H9 (cell line): ENCODE results near the gene FHIT. TPM values are rescaled to one million over a fixed set of nuclear protein-coding genes. Genes with fewer than 3 reads are reported as not detected.

ENCODE experiments used
- DNase-seq: peaks from one replicate; pipeline ENCODE4 v3.0.0-alpha.2; 2017
- H2AFZ ChIP-seq: one replicate; pipeline ENCODE4 v1.6.1; 2013; ENCODE audit warnings: mild to moderate bottlenecking, low read length, control low read depth, moderate library complexity
- H2AK5ac ChIP-seq: 2 replicates; pipeline ENCODE4 v1.6.1; 2013; ENCODE audit warnings: low read length, control low read depth, mixed read lengths; ENCODE audit not compliant: insufficient read length
- H2BK120ac ChIP-seq: one replicate; pipeline ENCODE4 v1.6.1; 2013; ENCODE audit warnings: low read depth, mild to moderate bottlenecking, low read length, control low read depth, inconsistent platforms; ENCODE audit not compliant: poor library complexity, severe bottlenecking
- H2BK12ac ChIP-seq: 2 replicates; pipeline ENCODE4 v1.6.1; 2013; ENCODE audit warnings: low read length, control low read depth, mixed read lengths, low read depth; ENCODE audit not compliant: insufficient read length
- H2BK15ac ChIP-seq: 2 replicates; pipeline ENCODE4 v1.6.1; 2013; ENCODE audit warnings: low read depth, low read length, control low read depth
- H2BK20ac ChIP-seq: one replicate; pipeline ENCODE4 v1.6.1; 2013; ENCODE audit warnings: low read depth, mild to moderate bottlenecking, low read length, control low read depth, inconsistent platforms; ENCODE audit not compliant: poor library complexity, severe bottlenecking
- H2BK5ac ChIP-seq: 2 replicates; pipeline ENCODE4 v1.6.1; 2013; ENCODE audit warnings: low read length, control low read depth, mixed read lengths; ENCODE audit not compliant: insufficient read length
- H3K14ac ChIP-seq: 2 replicates; pipeline ENCODE4 v1.6.1; 2013; ENCODE audit warnings: low read length, control low read depth; ENCODE audit not compliant: insufficient read depth
- H3K18ac ChIP-seq: 2 replicates; pipeline ENCODE4 v1.6.1; 2013; ENCODE audit warnings: low read depth, mild to moderate bottlenecking, mixed read lengths, low read length, control low read depth; ENCODE audit not compliant: insufficient read length
- H3K23ac ChIP-seq: 2 replicates; pipeline ENCODE4 v1.6.1; 2013; ENCODE audit warnings: low read length, control low read depth, mixed read lengths, low read depth; ENCODE audit not compliant: insufficient read length
- H3K23me2 ChIP-seq: 2 replicates; pipeline ENCODE4 v1.6.1; 2013; ENCODE audit warnings: low read depth, mild to moderate bottlenecking, mixed read lengths, low read length, control low read depth; ENCODE audit not compliant: insufficient read length, poor library complexity, severe bottlenecking
- H3K27ac ChIP-seq: 2 replicates; pipeline ENCODE4 v1.5.1; 2013; ENCODE audit warnings: low read length, control low read depth, mixed read lengths, low read depth; ENCODE audit not compliant: insufficient read length
- H3K27me3 ChIP-seq: 2 replicates; pipeline ENCODE4 v1.6.1; 2013; ENCODE audit warnings: low read length, control low read depth, inconsistent platforms; ENCODE audit not compliant: insufficient read depth
- H3K4ac ChIP-seq: 2 replicates; pipeline ENCODE4 v1.6.1; 2013; ENCODE audit warnings: low read depth, mild to moderate bottlenecking, control low read depth, inconsistent platforms, low read length, moderate library complexity
- H3K4me1 ChIP-seq: 2 replicates; pipeline ENCODE4 v1.6.1; 2013; ENCODE audit warnings: low read length, control low read depth, inconsistent platforms; ENCODE audit not compliant: insufficient read depth
- H3K4me2 ChIP-seq: 2 replicates; pipeline ENCODE4 v1.6.1; 2013; ENCODE audit warnings: low read length, control low read depth, mixed read lengths; ENCODE audit not compliant: insufficient read length, insufficient read depth
- H3K56ac ChIP-seq: 2 replicates; pipeline ENCODE4 v1.6.1; 2013; ENCODE audit warnings: low read depth, mild to moderate bottlenecking, mixed read lengths, low read length, control low read depth; ENCODE audit not compliant: insufficient read length
- H3K79me1 ChIP-seq: 2 replicates; pipeline ENCODE4 v1.6.1; 2013; ENCODE audit warnings: low read depth, mild to moderate bottlenecking, moderate library complexity, low read length, control low read depth, inconsistent platforms; ENCODE audit not compliant: insufficient read depth, poor library complexity, severe bottlenecking
- H3K79me2 ChIP-seq: 2 replicates; pipeline ENCODE4 v1.6.1; 2013; ENCODE audit warnings: low read length, control low read depth, inconsistent platforms; ENCODE audit not compliant: insufficient read depth
- H3K9ac ChIP-seq: 2 replicates; pipeline ENCODE4 v1.6.1; 2013; ENCODE audit warnings: low read length, control low read depth, mixed read lengths; ENCODE audit not compliant: insufficient read length; ENCODE audit errors: extremely low read depth
- H3K9me3 ChIP-seq: one replicate; pipeline ENCODE4 v1.6.1; 2013; ENCODE audit warnings: low read depth, low read length, inconsistent platforms; ENCODE audit not compliant: control insufficient read depth
- H3T11ph ChIP-seq: one replicate; pipeline ENCODE4 v1.6.1; 2013; ENCODE audit warnings: mild to moderate bottlenecking, low read length, control low read depth, inconsistent platforms
- H4K20me1 ChIP-seq: one replicate; pipeline ENCODE4 v1.6.1; 2013; ENCODE audit not compliant: control insufficient read depth, insufficient read length, insufficient read depth
- H4K5ac ChIP-seq: 2 replicates; pipeline ENCODE4 v1.6.1; 2013; ENCODE audit warnings: low read depth, mild to moderate bottlenecking, mixed read lengths, low read length, control low read depth; ENCODE audit not compliant: insufficient read length
- H4K8ac ChIP-seq: replicated peaks from 2 replicates; pipeline ENCODE4 v1.6.1; 2013; ENCODE audit warnings: low read length, control low read depth, mixed read lengths, low read depth; ENCODE audit not compliant: insufficient read length
- H4K91ac ChIP-seq: 2 replicates; pipeline ENCODE4 v1.6.1; 2013; ENCODE audit warnings: low read depth, mild to moderate bottlenecking, moderate library complexity, mixed read lengths, low read length, control low read depth; ENCODE audit not compliant: insufficient read length
- H3K27ac Mint-ChIP-seq, 3 experiments: 2 replicates in 2 of 3; 3 replicates in 1 of 3; pipeline ENCODE4 v1.8.0; 2020 to 2021; ENCODE audit warnings: mixed read lengths in 3 of 3, mild to moderate bottlenecking in 1 of 3, moderate library complexity in 1 of 3
- H3K27me3 Mint-ChIP-seq: 2 replicates; pipeline ENCODE4 v1.8.0; 2021; ENCODE audit warnings: low read depth, mild to moderate bottlenecking, moderate library complexity, mixed read lengths
- H3K36me3 Mint-ChIP-seq, 3 experiments: 2 replicates in 2 of 3; 3 replicates in 1 of 3; pipeline ENCODE4 v1.8.0; 2020 to 2021; ENCODE audit warnings: low read depth in 3 of 3, mixed read lengths in 3 of 3; ENCODE audit not compliant: insufficient read depth in 1 of 3
- H3K4me1 Mint-ChIP-seq, 2 experiments: 2 replicates each; pipeline ENCODE4 v1.8.0; 2020; ENCODE audit warnings: mixed read lengths in 2 of 2
- H3K4me3 Mint-ChIP-seq, 2 experiments: 2 replicates in 1 of 2; 3 replicates in 1 of 2; pipeline ENCODE4 v1.8.0; 2020 to 2021; ENCODE audit warnings: mild to moderate bottlenecking in 2 of 2, mixed read lengths in 2 of 2, moderate library complexity in 1 of 2
- H3K9me3 Mint-ChIP-seq, 2 experiments: 2 replicates in 1 of 2; 3 replicates in 1 of 2; pipeline ENCODE4 v1.8.0; 2020; ENCODE audit warnings: mild to moderate bottlenecking in 2 of 2, mixed read lengths in 2 of 2, moderate library complexity in 1 of 2
- WGBS: extraction: QIAGEN DNeasy Blood & Tissue Kit; methylation state at CpG from one replicate; pipeline ENCODE4 v1.1.7; 2013; ENCODE audit warnings: missing lambda C conversion rate, low lambda C conversion rate, mixed read lengths; ENCODE audit not compliant: insufficient read length; ENCODE audit errors: extremely low coverage; 5-methylcytosine and 5-hydroxymethylcytosine counted together
- total RNA-seq: library from RNA; stranded (reverse); gene quantifications from 2 replicates; pipeline ENCODE4 v1.2.1, GENCODE V29; 2021
- TF ChIP-seq, protein P1 (sequence below): fragments of 200-600 bp; sonication (generic); conservative IDR thresholded peaks from 3 replicates; pipeline ENCODE4 v1.8.0; 2021; ENCODE audit warnings: antibody characterized with exemption, mild to moderate bottlenecking

The FHIT gene
- total RNA-seq, 1 experiment from 2014 or later = 3.0 TPM

DNA sequence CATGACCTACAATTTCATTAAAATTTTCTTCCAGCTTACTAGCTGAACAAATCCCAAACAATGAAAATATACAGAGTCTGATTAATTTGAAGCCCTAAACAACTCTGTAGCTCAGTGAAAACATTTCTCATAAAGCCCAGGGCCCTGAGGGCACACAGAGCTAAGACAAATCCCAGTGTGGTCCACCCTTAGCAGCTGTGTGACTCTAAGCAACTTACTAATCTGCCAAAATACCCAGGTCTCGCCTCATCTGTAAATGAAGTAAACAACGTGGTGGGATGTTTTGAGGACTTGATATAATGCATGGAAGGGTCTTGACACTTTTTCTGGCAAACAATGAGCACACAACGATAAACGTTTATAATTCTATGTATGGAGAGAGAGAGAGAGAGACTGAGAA, 158.4 kb downstream of the FHIT start:
- WGBS = no CpG with 5 or more reads among the region's 4 CpGs
- Mint-ChIP-seq H3K27ac (no peak overlapping the region), H3K4me3 (no peak overlapping the region), H3K4me1 (peaks cover 12 to 15% of the 10 kb centered on the region in 2 experiments), H3K9me3 (no peaks in the 10 kb centered on the region), H3K27me3 (no peaks in the 10 kb centered on the region), H3K36me3 (no peaks in the 10 kb centered on the region)
- no peaks in the 10 kb centered on the region for H4K20me1 ChIP-seq
- H2BK20ac ChIP-seq = no peak overlapping the region
- TF ChIP-seq, protein P1, sequence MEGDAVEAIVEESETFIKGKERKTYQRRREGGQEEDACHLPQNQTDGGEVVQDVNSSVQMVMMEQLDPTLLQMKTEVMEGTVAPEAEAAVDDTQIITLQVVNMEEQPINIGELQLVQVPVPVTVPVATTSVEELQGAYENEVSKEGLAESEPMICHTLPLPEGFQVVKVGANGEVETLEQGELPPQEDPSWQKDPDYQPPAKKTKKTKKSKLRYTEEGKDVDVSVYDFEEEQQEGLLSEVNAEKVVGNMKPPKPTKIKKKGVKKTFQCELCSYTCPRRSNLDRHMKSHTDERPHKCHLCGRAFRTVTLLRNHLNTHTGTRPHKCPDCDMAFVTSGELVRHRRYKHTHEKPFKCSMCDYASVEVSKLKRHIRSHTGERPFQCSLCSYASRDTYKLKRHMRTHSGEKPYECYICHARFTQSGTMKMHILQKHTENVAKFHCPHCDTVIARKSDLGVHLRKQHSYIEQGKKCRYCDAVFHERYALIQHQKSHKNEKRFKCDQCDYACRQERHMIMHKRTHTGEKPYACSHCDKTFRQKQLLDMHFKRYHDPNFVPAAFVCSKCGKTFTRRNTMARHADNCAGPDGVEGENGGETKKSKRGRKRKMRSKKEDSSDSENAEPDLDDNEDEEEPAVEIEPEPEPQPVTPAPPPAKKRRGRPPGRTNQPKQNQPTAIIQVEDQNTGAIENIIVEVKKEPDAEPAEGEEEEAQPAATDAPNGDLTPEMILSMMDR = no peak
- H3K4me2 ChIP-seq = no peak overlapping the region
- no peak overlapping the region for H2AK5ac ChIP-seq
- H3K9me3 ChIP-seq = no peaks in the 10 kb centered on the region
- H3K18ac ChIP-seq = no peak overlapping the region
- H2BK12ac ChIP-seq = no peak overlapping the region
- no peak overlapping the region for H3K9ac ChIP-seq
- H3K27ac ChIP-seq = no peak overlapping the region
- H2BK120ac ChIP-seq = no peak overlapping the region
- H3K79me1 ChIP-seq = no peaks in the 10 kb centered on the region
- no peak overlapping the region for H2BK15ac ChIP-seq
- H4K91ac ChIP-seq = no peak overlapping the region
- no peaks in the 10 kb centered on the region for H3K4me1 ChIP-seq
- H4K8ac ChIP-seq = no peak overlapping the region
- H3K27me3 ChIP-seq = no peaks in the 10 kb centered on the region
- no peaks in the 10 kb centered on the region for H3K23me2 ChIP-seq
- no peak overlapping the region for H3K14ac ChIP-seq
- no peak overlapping the region for H3T11ph ChIP-seq
- H2AFZ ChIP-seq = no peak overlapping the region
- no peaks in the 10 kb centered on the region for H3K79me2 ChIP-seq
- no peak for DNase-seq
- H3K23ac ChIP-seq = no peak overlapping the region
- no peak overlapping the region for H4K5ac ChIP-seq
- no peak overlapping the region for H2BK5ac ChIP-seq
- H3K56ac ChIP-seq = no peak overlapping the region
- H3K4ac ChIP-seq = no peak overlapping the region
